KMS-11 (cell line): ENCODE measurements around the gene LGALS12.
A peak's percentile ranks its signal among the peaks of the same experiment; 100 is the strongest.

Source experiments
- H2AFZ ChIP-seq: fragments of 200-600 bp; sonication (generic); 2 replicates; pipeline ENCODE4 v1.6.1; 2016; ENCODE audit warnings: antibody characterized with exemption, mixed run types, low read depth
- H3K27ac ChIP-seq: fragments of 200-600 bp; sonication (generic); 2 replicates; pipeline ENCODE4 v1.6.1; 2016; ENCODE audit warnings: mild to moderate bottlenecking, mixed run types
- H3K27me3 ChIP-seq: fragments of 200-600 bp; sonication (generic); 2 replicates; pipeline ENCODE4 v1.6.1; 2017; ENCODE audit warnings: mild to moderate bottlenecking, low read depth, mixed run types, moderate library complexity; ENCODE audit not compliant: insufficient read depth
- H3K36me3 ChIP-seq: fragments of 200-600 bp; sonication (generic); 2 replicates; pipeline ENCODE4 v1.6.1; 2017; ENCODE audit warnings: mild to moderate bottlenecking, mixed run types; ENCODE audit not compliant: insufficient read depth
- H3K4me1 ChIP-seq: fragments of 200-600 bp; sonication (generic); 2 replicates; pipeline ENCODE4 v1.6.1; 2016; ENCODE audit warnings: mild to moderate bottlenecking, low read depth, mixed run types; ENCODE audit not compliant: poor library complexity, severe bottlenecking
- H3K4me2 ChIP-seq: fragments of 200-600 bp; sonication (generic); 2 replicates; pipeline ENCODE4 v1.7.0; 2016; ENCODE audit warnings: mild to moderate bottlenecking, mixed run types
- H3K4me3 ChIP-seq: fragments of 200-600 bp; sonication (generic); IDR thresholded peaks from 2 replicates; pipeline ENCODE4 v1.6.1; 2017; ENCODE audit warnings: low read depth, low read length, mixed read lengths; ENCODE audit not compliant: insufficient read depth
- H3K79me2 ChIP-seq: fragments of 200-600 bp; sonication (generic); 2 replicates; pipeline ENCODE4 v1.6.1; 2016; ENCODE audit warnings: low read depth, mixed run types; ENCODE audit not compliant: insufficient read depth
- H3K9ac ChIP-seq: fragments of 200-600 bp; sonication (generic); 2 replicates; pipeline ENCODE4 v1.6.1; 2016; ENCODE audit warnings: mild to moderate bottlenecking, mixed run types
- H4K20me1 ChIP-seq: fragments of 200-600 bp; sonication (generic); 2 replicates; pipeline ENCODE4 v1.6.1; 2016; ENCODE audit warnings: mild to moderate bottlenecking, mixed run types; ENCODE audit not compliant: insufficient read depth
- TF ChIP-seq, protein P1 (sequence below): fragments of 200-600 bp; sonication (generic); conservative IDR thresholded peaks from 2 replicates; pipeline ENCODE4 v1.6.1; 2017; ENCODE audit warnings: low read depth, mild to moderate bottlenecking, antibody characterized with exemption, low read length, moderate library complexity, mixed read lengths

Gene LGALS12

DNA sequence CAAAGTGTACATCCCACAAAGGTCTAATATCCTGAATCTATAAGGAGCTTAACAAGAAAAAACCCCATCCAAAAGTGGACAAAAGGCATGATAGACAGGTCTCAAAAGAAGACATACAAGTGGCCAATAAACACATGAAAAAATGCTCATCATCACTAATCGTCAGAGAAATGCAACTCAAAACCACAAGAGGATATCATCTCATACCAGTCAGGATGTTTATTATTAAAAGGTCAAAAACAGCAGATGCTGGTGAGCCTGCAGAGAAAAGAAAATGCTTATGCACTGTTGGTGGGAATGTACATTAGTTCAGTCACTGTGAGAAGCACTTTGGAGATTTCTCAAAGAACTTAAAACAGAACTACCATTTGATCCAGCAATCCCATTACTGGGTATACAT lies 12.7 kb downstream of the LGALS12 start:
- peaks cover 37% of the 10 kb centered on the region for H3K4me1 ChIP-seq
- H3K4me3 ChIP-seq: no peak overlapping the region
- H2AFZ ChIP-seq: no peak overlapping the region
- peak overlapping the region; percentile 33; the same call in 1 of the 2 replicates for H3K27ac ChIP-seq
- TF ChIP-seq, protein P1, sequence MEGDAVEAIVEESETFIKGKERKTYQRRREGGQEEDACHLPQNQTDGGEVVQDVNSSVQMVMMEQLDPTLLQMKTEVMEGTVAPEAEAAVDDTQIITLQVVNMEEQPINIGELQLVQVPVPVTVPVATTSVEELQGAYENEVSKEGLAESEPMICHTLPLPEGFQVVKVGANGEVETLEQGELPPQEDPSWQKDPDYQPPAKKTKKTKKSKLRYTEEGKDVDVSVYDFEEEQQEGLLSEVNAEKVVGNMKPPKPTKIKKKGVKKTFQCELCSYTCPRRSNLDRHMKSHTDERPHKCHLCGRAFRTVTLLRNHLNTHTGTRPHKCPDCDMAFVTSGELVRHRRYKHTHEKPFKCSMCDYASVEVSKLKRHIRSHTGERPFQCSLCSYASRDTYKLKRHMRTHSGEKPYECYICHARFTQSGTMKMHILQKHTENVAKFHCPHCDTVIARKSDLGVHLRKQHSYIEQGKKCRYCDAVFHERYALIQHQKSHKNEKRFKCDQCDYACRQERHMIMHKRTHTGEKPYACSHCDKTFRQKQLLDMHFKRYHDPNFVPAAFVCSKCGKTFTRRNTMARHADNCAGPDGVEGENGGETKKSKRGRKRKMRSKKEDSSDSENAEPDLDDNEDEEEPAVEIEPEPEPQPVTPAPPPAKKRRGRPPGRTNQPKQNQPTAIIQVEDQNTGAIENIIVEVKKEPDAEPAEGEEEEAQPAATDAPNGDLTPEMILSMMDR: no peak
- H3K36me3 ChIP-seq: no peaks in the 10 kb centered on the region
- H3K9ac ChIP-seq: no peak overlapping the region
- no peaks in the 10 kb centered on the region for H4K20me1 ChIP-seq
- no peaks in the 10 kb centered on the region for H3K79me2 ChIP-seq
- no peaks in the 10 kb centered on the region for H3K27me3 ChIP-seq
- peak overlapping the region; percentile 14 for H3K4me2 ChIP-seq

DNA sequence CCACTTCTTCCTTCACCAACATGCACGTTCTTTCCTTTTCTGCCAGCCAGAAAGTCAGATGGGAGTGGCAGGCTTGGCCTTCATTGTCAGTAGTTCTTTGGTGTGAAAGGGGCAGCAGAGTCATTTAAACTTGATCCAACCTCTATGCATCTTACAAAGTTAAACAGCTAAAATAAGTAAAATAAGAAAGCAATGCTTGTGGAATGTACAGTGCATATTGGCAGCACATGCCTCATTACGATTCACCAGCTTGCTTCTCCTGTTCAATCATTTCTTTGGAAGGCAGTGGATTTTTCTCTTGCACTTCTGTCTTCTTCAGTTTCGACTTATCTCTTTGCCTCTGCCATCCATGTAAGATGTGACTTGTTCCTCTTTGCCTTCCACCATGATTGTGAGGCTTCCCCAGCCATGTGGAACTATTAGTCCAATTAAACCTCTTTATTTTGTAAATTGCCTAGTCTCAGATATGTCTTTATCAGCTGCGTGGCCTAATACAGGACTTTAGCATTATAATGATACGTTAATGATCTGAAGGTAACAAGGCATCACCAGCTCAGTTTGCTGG lies 14.8 kb downstream of the LGALS12 start:
- TF ChIP-seq, protein P1: no peak
- Histone ChIP-seq H4K20me1 (no peaks in the 10 kb centered on the region), H2AFZ (no peak overlapping the region), H3K4me3 (no peak overlapping the region), H3K27me3 (no peaks in the 10 kb centered on the region), H3K36me3 (no peaks in the 10 kb centered on the region), H3K4me1 (peaks cover 37% of the 10 kb centered on the region), H3K4me2 (no peak overlapping the region), H3K27ac (no peak overlapping the region), H3K79me2 (no peaks in the 10 kb centered on the region), H3K9ac (no peak overlapping the region)

DNA sequence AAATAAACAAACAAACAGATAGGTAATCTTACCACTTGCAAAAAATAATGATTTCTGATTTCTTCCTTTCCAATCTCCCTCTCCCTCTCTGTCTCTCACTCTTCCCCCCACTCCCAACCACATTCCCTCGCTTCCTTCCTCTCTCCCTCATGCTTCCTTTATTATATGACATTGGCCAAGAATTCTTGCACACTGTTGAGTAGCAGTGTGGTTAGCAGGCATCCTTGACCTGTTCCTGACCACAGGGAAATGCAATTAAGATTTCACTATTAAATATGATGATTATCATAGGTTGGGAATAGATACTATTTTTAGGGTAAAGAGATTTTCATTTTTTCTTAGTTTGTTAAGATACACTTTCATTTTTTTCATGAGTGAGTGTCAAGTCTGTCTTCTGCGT lies 16.0 kb downstream of the LGALS12 start:
- Histone ChIP-seq H3K36me3 (no peaks in the 10 kb centered on the region), H3K27ac (no peak overlapping the region), H4K20me1 (no peaks in the 10 kb centered on the region), H3K4me2 (no peak overlapping the region), H3K27me3 (no peaks in the 10 kb centered on the region), H3K4me1 (peaks cover 37% of the 10 kb centered on the region), H2AFZ (no peak overlapping the region), H3K4me3 (no peak overlapping the region), H3K9ac (no peak overlapping the region), H3K79me2 (no peaks in the 10 kb centered on the region)
- TF ChIP-seq, protein P1: no peak

DNA sequence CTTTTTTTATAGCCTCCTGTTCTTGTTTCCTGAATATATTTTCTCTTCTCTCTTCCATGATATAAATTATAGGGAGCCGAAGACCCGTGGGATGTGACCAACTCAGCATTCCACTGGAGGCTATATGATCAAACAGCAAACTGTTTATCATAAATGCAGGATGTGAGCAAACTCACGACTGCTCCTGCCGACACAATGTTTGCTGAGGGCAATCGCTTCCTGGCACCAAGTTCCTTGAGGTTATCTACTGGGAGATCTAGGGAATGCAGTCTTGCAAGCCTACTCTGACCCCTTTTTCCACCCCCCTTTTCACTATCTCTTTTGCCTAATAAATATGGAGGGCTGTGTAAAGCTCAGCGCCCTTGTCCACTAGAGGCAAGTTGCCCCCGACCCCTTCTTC lies 17.3 kb downstream of the LGALS12 start:
- no peak overlapping the region for H2AFZ ChIP-seq
- no peak overlapping the region for H3K4me3 ChIP-seq
- H3K79me2 ChIP-seq: no peaks in the 10 kb centered on the region
- H3K27me3 ChIP-seq: no peaks in the 10 kb centered on the region
- H3K36me3 ChIP-seq: no peaks in the 10 kb centered on the region
- no peak overlapping the region for H3K27ac ChIP-seq
- peaks cover 30% of the 10 kb centered on the region for H3K4me1 ChIP-seq
- no peak overlapping the region for H3K9ac ChIP-seq
- H4K20me1 ChIP-seq: no peaks in the 10 kb centered on the region
- TF ChIP-seq, protein P1: no peak
- no peak overlapping the region for H3K4me2 ChIP-seq
